ENCODE results near the gene SLC12A7.
A peak's percentile ranks its signal among the peaks of the same experiment; 100 is the strongest.
"Not testable (repeated sequence)": the region's sequence is repeated elsewhere in the genome, so short reads cannot be mapped to it uniquely, and the experiment has no call there.

The SLC12A7 gene

GRCh38 chr5:1004461-1005248 lies 107.2 kb downstream of the SLC12A7 start:
- peaks cover 3 to 10% (median 7%) of the 10 kb centered on the region in 5 donors for H3K27me3 ChIP-seq (ENCODE audit: control insufficient read depth in 5 of 5, insufficient read depth in 4 of 5, low read length in 5 of 5)

GRCh38 chr5:1003296-1003937 lies 108.4 kb downstream of the SLC12A7 start:
- Histone ChIP-seq H3K9ac (ENCODE audit: low read length in 5 of 5) (peak overlapping the region in 1 of 5 donors; percentile 39), H3K4me3 (ENCODE audit: low read depth in 1 of 5, low read length in 5 of 5) (peak overlapping the region in 3 of 5 donors; percentile 59 to 69 (median 63)), H3K27ac (ENCODE audit: low read depth, low read length) (no peak overlapping the region), H3K27me3 (ENCODE audit: control insufficient read depth in 5 of 5, insufficient read depth in 4 of 5, low read length in 5 of 5) (peaks cover 0 to 6% (median 2%) of the 10 kb centered on the region in 5 donors), H3K4me1 (ENCODE audit: control insufficient read depth in 5 of 5, insufficient read depth in 5 of 5, low read length in 5 of 5) (peaks cover 2 to 37% (median 32%) of the 10 kb centered on the region in 5 donors), H3K9me3 (ENCODE audit: control insufficient read depth in 5 of 5, low read length in 5 of 5) (no peaks in the 10 kb centered on the region), H3K36me3 (ENCODE audit: control insufficient read depth in 5 of 5, insufficient read depth in 5 of 5, low read length in 5 of 5) (no peaks in the 10 kb centered on the region)

More at GRCh38 chr5:1004461-1005248, 107.2 kb downstream of the SLC12A7 start:
- Histone ChIP-seq H3K36me3 (ENCODE audit: control insufficient read depth in 5 of 5, insufficient read depth in 5 of 5, low read length in 5 of 5) (no peaks in the 10 kb centered on the region), H3K9ac (ENCODE audit: low read length in 5 of 5) (peak overlapping the region in 4 of 5 donors; percentile 61 to 80 (median 65)), H3K27ac (ENCODE audit: low read depth, low read length) (no peak overlapping the region), H3K9me3 (ENCODE audit: control insufficient read depth in 5 of 5, low read length in 5 of 5) (no peaks in the 10 kb centered on the region), H3K4me3 (ENCODE audit: low read depth in 1 of 5, low read length in 5 of 5) (peak overlapping the region; percentile 35 to 69 (median 59)), H3K4me1 (ENCODE audit: control insufficient read depth in 5 of 5, insufficient read depth in 5 of 5, low read length in 5 of 5) (peaks cover 2 to 45% (median 35%) of the 10 kb centered on the region in 5 donors)

GRCh38 chr5:1002836-1003235 lies 109.0 kb downstream of the SLC12A7 start:
- Histone ChIP-seq H3K4me1 (ENCODE audit: control insufficient read depth in 5 of 5, insufficient read depth in 5 of 5, low read length in 5 of 5) (peaks cover 2 to 31% (median 28%) of the 10 kb centered on the region in 5 donors), H3K9me3 (ENCODE audit: control insufficient read depth in 5 of 5, low read length in 5 of 5) (no peaks in the 10 kb centered on the region), H3K27me3 (ENCODE audit: control insufficient read depth in 5 of 5, insufficient read depth in 4 of 5, low read length in 5 of 5) (peaks cover 0 to 3% (median 0%) of the 10 kb centered on the region in 5 donors), H3K36me3 (ENCODE audit: control insufficient read depth in 5 of 5, insufficient read depth in 5 of 5, low read length in 5 of 5) (no peaks in the 10 kb centered on the region), H3K27ac (ENCODE audit: low read depth, low read length) (no peak overlapping the region), H3K9ac (ENCODE audit: low read length in 5 of 5) (no peak overlapping the region), H3K4me3 (ENCODE audit: low read depth in 1 of 5, low read length in 5 of 5) (no peak overlapping the region)

- Histone ChIP-seq H3K4me3 (ENCODE audit: low read depth in 1 of 5, low read length in 5 of 5) (no peak overlapping the region), H3K9ac (ENCODE audit: low read length in 5 of 5) (no peak overlapping the region), H3K27me3 (ENCODE audit: control insufficient read depth in 5 of 5, insufficient read depth in 4 of 5, low read length in 5 of 5) (no peaks in the 10 kb centered on the region)
These were observed 109.7 kb downstream of the SLC12A7 start for GRCh38 chr5:1002271-1002546.

GRCh38 chr5:1001406-1002270 lies 110.2 kb downstream of the SLC12A7 start:
- no peaks in the 10 kb centered on the region for H3K9me3 ChIP-seq (ENCODE audit: control insufficient read depth in 5 of 5, low read length in 5 of 5)
- no peak overlapping the region for H3K9ac ChIP-seq (ENCODE audit: low read length in 5 of 5)
- no peak overlapping the region for H3K4me3 ChIP-seq (ENCODE audit: low read depth in 1 of 5, low read length in 5 of 5)
- H3K27me3 ChIP-seq (ENCODE audit: control insufficient read depth in 5 of 5, insufficient read depth in 4 of 5, low read length in 5 of 5): no peaks in the 10 kb centered on the region
- no peaks in the 10 kb centered on the region for H3K36me3 ChIP-seq (ENCODE audit: control insufficient read depth in 5 of 5, insufficient read depth in 5 of 5, low read length in 5 of 5)
- H3K27ac ChIP-seq (ENCODE audit: low read depth, low read length): no peak overlapping the region
- H3K4me1 ChIP-seq (ENCODE audit: control insufficient read depth in 5 of 5, insufficient read depth in 5 of 5, low read length in 5 of 5): peaks cover 2 to 32% (median 23%) of the 10 kb centered on the region in 5 donors

More at GRCh38 chr5:1002271-1002546, 109.7 kb downstream of the SLC12A7 start:
- Histone ChIP-seq H3K27ac (ENCODE audit: low read depth, low read length) (no peak overlapping the region), H3K36me3 (ENCODE audit: control insufficient read depth in 5 of 5, insufficient read depth in 5 of 5, low read length in 5 of 5) (no peaks in the 10 kb centered on the region), H3K9me3 (ENCODE audit: control insufficient read depth in 5 of 5, low read length in 5 of 5) (no peaks in the 10 kb centered on the region), H3K4me1 (ENCODE audit: control insufficient read depth in 5 of 5, insufficient read depth in 5 of 5, low read length in 5 of 5) (peaks cover 2 to 29% (median 23%) of the 10 kb centered on the region in 5 donors)

GRCh38 chr5:1000831-1001230 lies 111.0 kb downstream of the SLC12A7 start:
- not testable (repeated sequence) for H3K36me3 ChIP-seq (ENCODE audit: control insufficient read depth in 5 of 5, insufficient read depth in 5 of 5, low read length in 5 of 5); H3K27me3 ChIP-seq (ENCODE audit: control insufficient read depth in 5 of 5, insufficient read depth in 4 of 5, low read length in 5 of 5); H3K9me3 ChIP-seq (ENCODE audit: control insufficient read depth in 5 of 5, low read length in 5 of 5); H3K4me3 ChIP-seq (ENCODE audit: low read depth in 1 of 5, low read length in 5 of 5); H3K9ac ChIP-seq (ENCODE audit: low read length in 5 of 5); H3K27ac ChIP-seq (ENCODE audit: low read depth, low read length)
- peaks cover 2 to 32% (median 23%) of the 10 kb centered on the region in 5 donors for H3K4me1 ChIP-seq (ENCODE audit: control insufficient read depth in 5 of 5, insufficient read depth in 5 of 5, low read length in 5 of 5)

All from subcutaneous abdominal adipose tissue (tissue), 5 donors.